HG03064 (cell line): ENCODE data around the gene DNER.

Source experiments
- ATAC-seq: cut with Tn5 transposase; IDR thresholded peaks from one replicate; pipeline ENCODE4 v1.9.1; 2021; ENCODE audit warnings: low read depth; ENCODE audit not compliant: unreplicated experiment

DNER gene

GRCh38 chr2:229575569-229576315 lies 138.6 kb downstream of the DNER start:
- no peak for ATAC-seq

DNA sequence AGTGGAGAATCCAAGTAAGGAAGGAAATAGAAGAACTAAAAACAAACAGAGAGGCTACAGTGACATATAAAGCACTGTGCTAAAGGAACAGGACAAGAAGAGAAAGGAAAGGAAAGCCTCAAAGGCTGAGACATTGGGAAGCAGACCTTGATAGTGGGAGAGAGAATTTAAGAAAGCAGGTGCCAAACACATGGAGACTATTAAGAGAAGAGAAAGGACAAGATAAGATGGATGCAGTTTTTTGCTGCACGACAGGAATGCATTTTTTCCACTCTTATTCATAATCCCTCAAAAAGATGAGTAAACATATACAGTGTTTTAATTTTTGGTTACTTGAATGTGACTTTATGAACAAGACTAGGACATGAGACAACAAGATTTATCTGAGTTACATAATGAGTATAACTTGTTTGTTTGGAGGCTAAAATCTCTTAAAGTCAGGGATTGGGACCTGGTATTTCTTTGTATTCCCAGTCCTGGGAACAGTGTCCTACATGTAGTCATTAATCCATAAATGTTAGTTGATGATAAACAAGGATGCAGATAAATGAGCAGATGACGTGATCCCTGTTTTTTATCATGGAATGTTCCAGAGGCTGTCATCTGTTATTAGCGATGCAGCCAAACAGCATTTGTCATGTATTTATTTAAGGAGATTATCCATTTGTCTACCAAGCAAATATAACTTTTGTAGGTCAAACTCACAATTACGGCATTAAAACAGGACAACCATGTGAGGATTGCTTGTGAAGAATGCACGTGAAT lies 141.7 kb downstream of the DNER start:
- no peak for ATAC-seq

GRCh38 chr2:229571243-229571642 lies 143.1 kb downstream of the DNER start:
- no peak for ATAC-seq

GRCh38 chr2:229566370-229566769 lies 148.0 kb downstream of the DNER start:
- no peak for ATAC-seq

GRCh38 chr2:229564300-229564907 lies 150.0 kb downstream of the DNER start:
- ATAC-seq, result no peak

DNA sequence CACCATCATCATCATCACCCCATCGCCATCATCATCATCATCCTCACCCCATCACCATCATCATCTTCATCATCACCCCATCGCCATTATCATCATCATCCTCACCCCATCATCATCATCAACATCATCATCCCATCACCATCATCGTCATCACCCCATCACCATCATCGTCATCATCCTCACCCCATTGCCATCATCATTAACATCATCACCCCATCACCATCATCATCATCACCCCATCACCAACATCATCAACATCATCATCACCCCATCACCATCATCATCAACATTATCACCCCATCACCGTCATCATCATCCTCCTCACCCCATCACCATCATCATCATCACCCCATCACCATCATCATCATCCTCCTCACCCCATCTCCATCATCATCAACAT lies 151.0 kb downstream of the DNER start:
- ATAC-seq, result no peak

GRCh38 chr2:229562472-229563127 lies 151.8 kb downstream of the DNER start:
- no peak for ATAC-seq

DNA sequence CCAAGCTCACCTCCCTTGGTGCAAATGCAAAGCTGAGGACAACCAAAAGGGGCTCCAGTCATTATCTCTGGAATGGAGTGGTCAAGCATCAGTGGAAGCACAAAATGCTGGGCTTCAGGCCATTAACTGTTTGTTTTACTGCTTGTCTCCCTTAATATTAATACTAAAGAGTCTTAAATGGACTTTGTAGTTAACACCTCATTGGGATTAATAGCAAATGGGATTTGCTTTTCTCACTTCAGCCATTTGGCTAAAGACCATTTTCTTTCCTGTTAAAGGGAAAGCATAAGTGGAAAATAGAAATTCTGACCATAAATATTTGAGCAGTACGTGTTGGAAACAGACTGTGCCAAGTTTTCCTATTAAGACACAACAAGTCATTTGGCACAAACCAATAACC lies 154.4 kb downstream of the DNER start:
- ATAC-seq, result no peak

GRCh38 chr2:229553091-229553490 lies 161.3 kb downstream of the DNER start:
- ATAC-seq, result no peak

DNA sequence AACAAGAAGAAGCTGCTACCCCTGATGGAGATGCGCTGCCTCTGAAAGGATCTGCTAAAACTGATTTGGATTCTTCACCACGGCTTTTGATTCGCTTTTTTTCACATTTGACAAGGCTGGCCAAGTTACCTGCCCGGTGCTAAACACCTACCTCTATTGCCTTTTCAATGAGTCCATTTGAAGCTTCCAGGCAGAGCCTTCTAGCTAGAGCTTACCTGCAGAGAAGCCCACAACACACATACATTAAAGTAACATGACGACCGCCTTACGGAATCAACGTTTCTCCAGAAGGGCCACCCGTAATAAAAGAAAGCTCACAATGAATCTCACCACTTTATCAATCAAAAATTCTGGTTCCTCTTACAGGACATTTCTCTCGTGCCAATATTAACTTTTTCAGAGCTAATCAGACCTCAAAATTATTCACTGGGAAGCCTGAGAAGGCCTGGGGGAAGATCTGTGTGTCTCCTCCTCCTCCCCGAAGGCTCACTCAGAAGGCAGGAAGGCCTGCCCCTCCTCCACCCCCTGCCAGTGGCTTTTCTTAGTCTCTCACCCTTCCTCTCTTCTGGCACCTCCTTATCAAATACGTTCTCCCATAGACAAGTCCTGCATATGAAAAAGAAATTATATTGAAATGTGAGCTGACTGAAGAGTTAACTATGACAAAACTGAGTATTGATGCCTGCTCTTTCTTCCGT lies 171.0 kb downstream of the DNER start:
- ATAC-seq, result no peak

GRCh38 chr2:229539628-229540027 lies 174.7 kb downstream of the DNER start:
- ATAC-seq, result no peak

DNA sequence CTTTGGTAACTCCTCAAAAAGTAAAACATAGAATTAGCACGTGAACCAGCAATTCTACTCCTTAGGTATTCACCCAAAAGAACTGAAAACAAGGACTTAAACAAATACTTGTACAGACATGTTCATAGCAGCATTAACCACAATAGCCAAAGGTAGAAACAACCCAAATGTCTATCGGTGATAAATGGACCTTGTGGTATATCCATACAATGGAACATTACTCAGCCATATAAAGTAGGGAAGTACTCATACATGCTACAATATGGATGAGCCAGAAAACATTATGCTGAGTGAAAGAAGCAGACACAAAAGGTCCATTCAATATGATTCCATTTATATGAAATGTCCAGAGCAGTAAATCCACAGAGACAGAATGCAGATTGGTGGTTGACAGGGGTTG lies 182.8 kb downstream of the DNER start:
- ATAC-seq, result no peak

- ATAC-seq, result no peak
These were observed 183.9 kb downstream of the DNER start for GRCh38 chr2:229530434-229530833.

GRCh38 chr2:229528846-229529245 lies 185.5 kb downstream of the DNER start:
- no peak for ATAC-seq

DNA sequence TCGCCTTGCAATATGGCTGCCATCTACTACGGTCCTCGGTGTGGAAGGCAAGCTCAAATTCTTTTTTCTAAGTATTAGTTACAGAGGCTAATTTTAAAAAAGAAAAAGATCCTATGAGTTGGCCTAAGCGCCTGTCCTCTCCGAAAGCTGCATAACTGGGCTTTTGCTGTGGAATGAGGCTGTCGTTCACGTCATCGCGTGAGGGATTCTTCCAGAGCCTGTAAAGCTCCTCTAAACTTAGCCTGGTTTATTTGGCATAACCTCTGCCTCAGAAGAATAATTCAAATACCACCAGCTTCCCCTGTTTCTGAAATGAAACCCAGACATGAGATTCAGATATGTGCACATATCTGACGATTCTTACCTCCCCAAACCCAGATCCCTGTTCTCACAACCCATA lies 187.4 kb downstream of the DNER start:
- ATAC-seq, result no peak

DNA sequence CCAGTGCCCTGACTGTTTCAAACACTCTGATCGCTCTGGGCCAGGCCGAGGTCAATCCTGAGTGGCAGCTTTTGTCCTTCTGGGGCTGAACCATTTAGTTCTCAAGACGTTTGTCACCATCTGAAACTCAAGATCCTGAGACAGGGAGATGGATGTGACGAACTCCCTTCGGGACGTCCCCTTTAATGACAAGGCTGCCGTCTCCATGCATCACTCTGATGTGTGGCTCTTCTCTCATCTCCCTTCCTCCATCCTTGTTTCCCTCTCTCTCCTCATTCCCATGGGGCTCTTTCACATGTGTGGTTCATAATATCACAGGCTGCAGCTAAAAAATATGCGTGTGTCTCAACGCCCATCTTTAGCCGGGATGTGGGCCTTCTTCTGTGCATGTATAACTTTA lies 189.6 kb downstream of the DNER start:
- no peak for ATAC-seq

DNA sequence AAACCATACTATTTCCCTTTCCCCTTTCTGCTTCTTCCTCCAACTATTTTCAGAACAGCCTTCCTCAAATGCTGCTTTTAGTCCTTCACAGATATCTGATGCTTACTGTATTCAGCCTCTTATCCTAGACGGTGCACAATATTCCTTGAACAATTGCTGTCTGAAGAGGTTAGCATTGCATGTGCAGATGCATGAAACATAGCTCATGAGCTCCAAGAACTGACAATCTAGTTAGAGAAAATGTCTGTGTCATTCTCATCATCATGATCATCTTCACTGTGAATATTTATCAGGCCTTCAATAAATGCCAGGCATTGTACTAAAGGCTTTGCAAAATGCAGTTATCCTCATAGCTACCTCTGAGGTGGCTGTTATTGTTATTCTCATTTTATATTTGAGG lies 190.7 kb downstream of the DNER start:
- no peak for ATAC-seq

DNA sequence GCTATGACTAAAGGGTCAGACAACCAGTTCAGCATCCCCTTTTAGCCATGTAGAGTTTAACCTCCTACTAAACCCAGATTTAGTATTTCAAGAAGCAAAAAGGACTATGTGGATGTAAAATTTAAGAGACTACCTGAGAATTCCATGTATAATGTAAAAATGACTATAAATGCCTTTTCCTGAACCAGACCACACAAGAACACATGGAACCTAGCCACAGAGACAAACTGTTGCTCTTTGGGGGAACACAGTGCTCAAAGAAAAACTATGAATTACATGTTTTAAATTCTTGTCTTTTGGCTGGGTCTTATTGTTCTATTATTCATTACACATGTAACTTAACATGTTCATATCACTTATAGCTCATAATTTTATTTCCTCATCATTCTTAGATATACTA lies 192.8 kb downstream of the DNER start:
- no peak for ATAC-seq

DNA sequence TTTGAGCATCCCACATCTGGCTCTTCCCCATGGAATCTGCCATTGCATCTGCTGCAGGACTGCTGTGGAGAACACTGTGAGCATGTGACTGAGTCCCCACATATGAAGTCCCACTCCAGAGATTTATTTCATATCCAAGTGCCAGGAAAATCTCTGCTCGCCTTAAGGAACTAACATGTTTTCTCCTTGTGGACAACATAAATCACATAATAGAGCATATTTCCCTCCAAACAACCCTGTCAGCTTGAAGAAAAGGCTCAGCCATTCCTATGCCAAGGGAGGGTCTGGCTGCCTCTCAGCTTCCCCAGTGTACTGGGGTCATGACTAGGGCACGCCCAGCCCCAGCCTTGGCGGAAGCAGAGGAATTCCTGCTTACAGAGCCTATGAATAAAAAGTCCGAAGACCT lies 193.7 kb downstream of the DNER start:
- ATAC-seq, result no peak

DNA sequence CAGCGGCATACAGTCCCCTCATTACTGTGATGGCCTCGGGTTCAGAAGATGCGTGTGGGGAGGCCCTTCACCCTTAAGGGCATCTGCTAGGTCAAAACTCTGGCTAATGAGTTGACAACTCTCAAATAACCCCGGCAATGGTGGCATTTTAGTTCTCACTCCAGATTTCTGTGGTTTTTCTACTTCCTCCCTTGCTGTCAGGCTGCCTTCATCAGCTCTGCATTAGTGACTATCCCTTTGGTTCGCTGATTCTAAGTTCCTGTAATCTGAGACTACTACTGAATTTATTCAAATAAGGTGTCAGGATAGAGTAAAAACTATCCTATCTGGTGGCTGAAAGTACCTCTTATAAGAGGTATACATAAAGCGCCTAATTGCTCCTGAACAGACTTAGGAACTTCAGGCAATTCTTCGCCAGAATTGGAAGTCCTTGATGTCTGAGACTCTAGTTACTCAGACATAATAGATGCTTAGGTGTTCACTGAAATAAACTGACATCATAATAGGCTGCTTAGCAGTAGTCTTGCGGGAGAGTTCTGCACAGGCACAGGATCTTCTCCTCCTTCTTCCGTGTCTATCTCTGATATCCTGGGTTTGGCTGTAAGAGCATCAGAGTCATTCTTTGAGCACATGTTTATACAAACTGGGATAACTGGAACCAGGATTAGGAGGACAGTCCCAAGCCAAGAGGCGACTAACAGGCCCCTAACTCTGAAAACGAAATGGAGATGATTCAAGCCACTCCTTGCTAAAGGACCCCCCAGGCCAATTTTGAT lies 194.5 kb downstream of the DNER start:
- ATAC-seq, result no peak
